PC-3 (cell line): ENCODE measurements around the gene PHLDA3. TPM values are rescaled to one million over a fixed set of nuclear protein-coding genes. Genes with fewer than 3 reads are reported as not detected.

Experiments
- ATAC-seq: fragments of 200-7000 bp; cut with Tn5 transposase; 2 replicates; pipeline ENCODE4 v1.9.1; 2020; ENCODE audit warnings: mild to moderate bottlenecking, moderate library complexity
- BruUV-seq: library from RNA; stranded (reverse); fragments of 400-500 nt; replicated peaks from 2 replicates; lab custom pipeline; 2021; lab: Mats Ljungman, UMichigan
- CTCF ChIA-PET: fragments of 300-600 bp; sonication (Branson Sonifier 250); formaldehyde crosslinking; loops from one replicate; lab custom pipeline; 2022; ENCODE audit warnings: antibody characterized with exemption; lab: Charles Lee
- POLR2A ChIA-PET: fragments of 300-600 bp; sonication (Branson Sonifier 250); formaldehyde crosslinking; loops from one replicate; lab custom pipeline; 2022; ENCODE audit warnings: antibody characterized with exemption; ENCODE audit not compliant: unreplicated experiment; lab: Charles Lee
- DNase-seq: peaks from one replicate; pipeline ENCODE4 v3.0.0-alpha.2; 2015
- H2AFZ ChIP-seq: fragments of 300-600 bp; sonication (generic); 2 replicates; pipeline ENCODE4 v1.6.0; 2016; ENCODE audit warnings: antibody characterized with exemption, low read length
- H3F3A ChIP-seq: fragments of 300-600 bp; sonication (generic); one replicate; pipeline ENCODE4 v1.6.0; 2017; ENCODE audit warnings: antibody characterized with exemption, low read length, control low read depth, mild to moderate bottlenecking; ENCODE audit not compliant: unreplicated experiment
- H3K27ac ChIP-seq: fragments of 300-600 bp; sonication (generic); 2 replicates; pipeline ENCODE4 v1.5.1; 2016; ENCODE audit warnings: mild to moderate bottlenecking, low read length
- H3K27me3 ChIP-seq: fragments of 300-600 bp; sonication (generic); 2 replicates; pipeline ENCODE4 v1.6.1; 2016; ENCODE audit warnings: low read length, mixed read lengths
- H3K36me3 ChIP-seq: fragments of 300-600 bp; sonication (generic); 2 replicates; pipeline ENCODE4 v1.6.1; 2016; ENCODE audit warnings: low read depth, mixed run types, low read length, mixed read lengths
- H3K4me1 ChIP-seq: fragments of 300-600 bp; sonication (generic); 2 replicates; pipeline ENCODE4 v1.5.1; 2016; ENCODE audit warnings: low read length; ENCODE audit not compliant: insufficient read depth
- H3K4me2 ChIP-seq: fragments of 300-600 bp; sonication (generic); 2 replicates; pipeline ENCODE4 v1.6.0; 2016; ENCODE audit warnings: low read length
- H3K4me3 ChIP-seq: fragments of 300-600 bp; sonication (generic); 2 replicates; pipeline ENCODE4 v1.5.1; 2016; ENCODE audit warnings: mild to moderate bottlenecking, low read length, mixed read lengths
- H3K79me2 ChIP-seq: fragments of 300-600 bp; sonication (generic); 2 replicates; pipeline ENCODE4 v1.6.1; 2017; ENCODE audit warnings: low read length, mixed read lengths
- H3K9ac ChIP-seq: fragments of 300-600 bp; sonication (generic); 2 replicates; pipeline ENCODE4 v1.6.0; 2016; ENCODE audit warnings: mild to moderate bottlenecking, low read length
- H3K9me2 ChIP-seq: fragments of 300-600 bp; sonication (generic); replicated peaks from 2 replicates; pipeline ENCODE4 v1.6.1; 2016; ENCODE audit warnings: mixed run types, low read length, mixed read lengths
- H3K9me3 ChIP-seq: fragments of 300-600 bp; sonication (generic); 2 replicates; pipeline ENCODE4 v1.6.1; 2016; ENCODE audit warnings: low read length, mixed read lengths
- H4K20me1 ChIP-seq: fragments of 300-600 bp; sonication (generic); 2 replicates; pipeline ENCODE4 v1.6.1; 2016; ENCODE audit warnings: low read length, mixed read lengths
- EZH2 ChIP-seq: fragments of 300-600 bp; sonication (generic); IDR thresholded peaks from one replicate; pipeline ENCODE4 v1.6.1; 2017; ENCODE audit warnings: antibody characterized with exemption, mild to moderate bottlenecking, low read length; ENCODE audit not compliant: unreplicated experiment
- EZH2phosphoT487 ChIP-seq: fragments of 300-600 bp; sonication (generic); IDR thresholded peaks from 2 replicates; pipeline ENCODE4 v1.6.1; 2018; ENCODE audit warnings: mild to moderate bottlenecking, antibody characterized with exemption, low read length, borderline replicate concordance
- intact Hi-C: fragments of 100-400 bp; cut with micrococcal nuclease; formaldehyde crosslinking; loops from 2 replicates; pipeline ENCODE4 v1.9.0; 2023
- total RNA-seq: library from RNA; depleted of rRNA; stranded (reverse); fragments of >200 nt; gene quantifications from 2 replicates; pipeline ENCODE4 v1.2.3, GENCODE V29; 2014
- TF ChIP-seq, protein P1 (sequence below): fragments of 300-600 bp; sonication (generic); conservative IDR thresholded peaks from 2 replicates; pipeline ENCODE4 v1.5.1; 2017; ENCODE audit warnings: antibody characterized with exemption, low read depth, mild to moderate bottlenecking, low read length

Gene PHLDA3
- total RNA-seq, 1 experiment from 2014 or later: 216 TPM

DNA sequence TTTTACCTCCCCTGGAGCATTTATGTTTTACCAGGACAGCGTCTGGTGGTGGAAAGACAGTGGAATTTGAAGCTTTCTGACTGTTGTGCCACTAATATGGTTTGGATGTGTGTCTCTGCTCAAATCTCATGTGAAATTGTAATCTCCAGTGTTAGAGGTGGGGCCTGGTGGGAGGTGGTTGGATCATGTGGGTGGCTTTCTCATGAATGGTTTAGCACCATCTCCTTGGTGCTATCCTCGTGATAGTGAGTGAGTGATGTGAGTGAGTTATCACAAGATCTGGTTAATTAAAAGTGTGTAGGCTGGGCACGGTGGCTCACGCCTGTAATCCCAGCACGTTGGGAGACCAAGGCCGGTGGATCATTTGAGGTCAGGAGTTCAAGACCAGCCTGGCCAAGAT, 23.7 kb downstream of the PHLDA3 start:
- ChIA-PET POLR2A (no interaction called here), CTCF (interaction anchor here (2.3 kb wide), 1 partner anchor 10 kb away, joined by 11 read pairs; no protein-coding TSS in a partner anchor)
- H3K4me1 ChIP-seq: peaks cover 20% of the 10 kb centered on the region
- no peak overlapping the region for H3K9ac ChIP-seq
- H3K4me3 ChIP-seq: no peak overlapping the region
- intact Hi-C loops: no loop called here
- BruUV-seq: no TSS peak
- H3K79me2 ChIP-seq: no peaks in the 10 kb centered on the region
- no peak for DNase-seq
- TF ChIP-seq EZH2phosphoT487 (no peak), EZH2 (no peak)
- TF ChIP-seq, protein P1, sequence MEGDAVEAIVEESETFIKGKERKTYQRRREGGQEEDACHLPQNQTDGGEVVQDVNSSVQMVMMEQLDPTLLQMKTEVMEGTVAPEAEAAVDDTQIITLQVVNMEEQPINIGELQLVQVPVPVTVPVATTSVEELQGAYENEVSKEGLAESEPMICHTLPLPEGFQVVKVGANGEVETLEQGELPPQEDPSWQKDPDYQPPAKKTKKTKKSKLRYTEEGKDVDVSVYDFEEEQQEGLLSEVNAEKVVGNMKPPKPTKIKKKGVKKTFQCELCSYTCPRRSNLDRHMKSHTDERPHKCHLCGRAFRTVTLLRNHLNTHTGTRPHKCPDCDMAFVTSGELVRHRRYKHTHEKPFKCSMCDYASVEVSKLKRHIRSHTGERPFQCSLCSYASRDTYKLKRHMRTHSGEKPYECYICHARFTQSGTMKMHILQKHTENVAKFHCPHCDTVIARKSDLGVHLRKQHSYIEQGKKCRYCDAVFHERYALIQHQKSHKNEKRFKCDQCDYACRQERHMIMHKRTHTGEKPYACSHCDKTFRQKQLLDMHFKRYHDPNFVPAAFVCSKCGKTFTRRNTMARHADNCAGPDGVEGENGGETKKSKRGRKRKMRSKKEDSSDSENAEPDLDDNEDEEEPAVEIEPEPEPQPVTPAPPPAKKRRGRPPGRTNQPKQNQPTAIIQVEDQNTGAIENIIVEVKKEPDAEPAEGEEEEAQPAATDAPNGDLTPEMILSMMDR: no peak
- H4K20me1 ChIP-seq: no peaks in the 10 kb centered on the region
- H3K9me2 ChIP-seq: no peaks in the 10 kb centered on the region
- no peak overlapping the region for H3K27ac ChIP-seq
- ATAC-seq: no peak
- H3K36me3 ChIP-seq: no peaks in the 10 kb centered on the region
- H3K9me3 ChIP-seq: no peaks in the 10 kb centered on the region
- H3K27me3 ChIP-seq: no peaks in the 10 kb centered on the region
- H2AFZ ChIP-seq: no peak overlapping the region
- no peaks in the 10 kb centered on the region for H3F3A ChIP-seq
- no peak overlapping the region for H3K4me2 ChIP-seq

DNA sequence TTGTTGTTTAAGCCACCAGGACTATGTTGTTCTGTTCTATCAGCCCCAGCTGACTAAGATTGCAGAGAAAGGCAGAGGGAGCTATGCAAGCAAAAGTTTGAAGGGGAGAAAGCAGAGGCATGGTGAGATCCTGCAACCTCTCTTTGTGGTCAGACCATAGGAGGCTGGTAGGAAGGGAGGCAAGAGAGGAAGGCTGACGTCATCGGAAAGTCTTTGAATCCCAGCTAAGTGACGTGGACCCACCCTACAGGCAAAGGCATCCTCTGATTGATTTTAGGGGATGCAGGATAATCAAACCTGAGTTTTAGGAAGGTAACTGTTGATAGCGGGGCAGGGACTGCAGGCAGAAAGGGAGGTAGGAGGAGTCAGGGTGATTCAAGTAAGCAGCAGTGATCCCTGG, 24.2 kb downstream of the PHLDA3 start:
- Histone ChIP-seq H3K4me2 (no peak overlapping the region), H3K27me3 (no peaks in the 10 kb centered on the region), H3F3A (no peaks in the 10 kb centered on the region), H3K27ac (no peak overlapping the region), H3K4me1 (peaks cover 19% of the 10 kb centered on the region), H3K4me3 (no peak overlapping the region), H4K20me1 (no peaks in the 10 kb centered on the region), H3K9me2 (no peaks in the 10 kb centered on the region), H3K79me2 (no peaks in the 10 kb centered on the region), H2AFZ (no peak overlapping the region), H3K36me3 (no peaks in the 10 kb centered on the region), H3K9ac (no peak overlapping the region), H3K9me3 (no peaks in the 10 kb centered on the region)
- ATAC-seq: no peak
- POLR2A ChIA-PET: no interaction called here
- TF ChIP-seq, protein P1: no peak
- no peak for TF ChIP-seq EZH2phosphoT487
- TF ChIP-seq EZH2: no peak
- BruUV-seq: no TSS peak
- CTCF ChIA-PET: interaction anchor here (2.3 kb wide), 1 partner anchor 9 kb away, joined by 11 read pairs; no protein-coding TSS in a partner anchor
- no peak for DNase-seq
- intact Hi-C loops: no loop called here

DNA sequence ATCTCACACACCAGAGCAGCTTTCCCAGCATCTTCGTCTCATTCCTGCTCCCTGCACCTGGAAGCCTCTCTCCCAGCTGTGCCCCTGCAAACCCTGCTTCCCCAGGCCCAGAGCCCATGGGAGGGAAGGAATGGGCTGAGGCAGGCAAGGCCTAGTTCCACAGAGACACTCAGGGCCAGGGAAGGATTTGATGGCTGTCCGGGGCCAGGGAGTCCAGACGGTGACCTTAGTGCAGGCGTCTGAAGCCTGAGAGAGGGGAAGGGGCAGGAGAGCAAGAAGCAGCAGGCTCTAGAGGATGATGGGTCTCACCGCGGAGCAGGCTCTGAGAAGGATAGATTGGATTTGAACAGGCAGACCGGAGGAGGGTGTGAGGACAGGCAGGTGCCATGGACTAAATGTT, 25.2 kb downstream of the PHLDA3 start:
- no peaks in the 10 kb centered on the region for H4K20me1 ChIP-seq
- H3K27me3 ChIP-seq: no peaks in the 10 kb centered on the region
- H2AFZ ChIP-seq: no peak overlapping the region
- no peak overlapping the region for H3K27ac ChIP-seq
- no peak overlapping the region for H3K4me2 ChIP-seq
- ChIA-PET CTCF (interaction anchor here (2.3 kb wide), 1 partner anchor 8 kb away, joined by 11 read pairs; no protein-coding TSS in a partner anchor), POLR2A (interaction anchor here (0.6 kb wide), 1 partner anchor 328 kb away, joined by 3 read pairs; no protein-coding TSS in a partner anchor)
- ATAC-seq (no peak), DNase-seq (no peak)
- H3K79me2 ChIP-seq: no peaks in the 10 kb centered on the region
- no peaks in the 10 kb centered on the region for H3K9me3 ChIP-seq
- H3K9me2 ChIP-seq: no peaks in the 10 kb centered on the region
- no peak overlapping the region for H3K4me3 ChIP-seq
- H3K36me3 ChIP-seq: no peaks in the 10 kb centered on the region
- TF ChIP-seq, protein P1: no peak
- TF ChIP-seq EZH2 (no peak), EZH2phosphoT487 (no peak)
- no peaks in the 10 kb centered on the region for H3F3A ChIP-seq
- intact Hi-C loops: no loop called here
- no TSS peak for BruUV-seq
- H3K4me1 ChIP-seq: peaks cover 18% of the 10 kb centered on the region
- no peak overlapping the region for H3K9ac ChIP-seq
